ENCODE data around the gene DNM3.

The DNM3 gene

DNA sequence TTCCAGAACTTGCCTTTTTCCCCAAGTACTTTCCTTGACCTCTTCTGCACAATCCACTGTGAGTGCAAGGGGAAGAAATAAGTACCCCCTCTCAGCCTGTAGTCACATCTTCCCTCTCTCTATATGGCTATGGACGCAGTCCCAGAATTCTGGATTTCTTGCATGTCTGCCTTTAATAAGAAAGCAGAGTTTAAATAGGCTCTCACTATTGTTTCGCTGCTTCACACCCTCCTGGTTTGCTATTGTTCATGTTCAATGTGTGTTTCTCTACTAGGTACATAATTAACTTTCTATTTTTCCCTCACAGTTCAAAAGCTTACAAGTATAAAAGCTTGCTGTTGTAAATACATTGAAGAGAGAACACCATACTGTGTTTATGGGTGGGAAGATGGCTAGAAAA is 397.7 kb downstream of the DNM3 start:
- no peak for DNase-seq (ENCODE audit: low spot score)

DNA sequence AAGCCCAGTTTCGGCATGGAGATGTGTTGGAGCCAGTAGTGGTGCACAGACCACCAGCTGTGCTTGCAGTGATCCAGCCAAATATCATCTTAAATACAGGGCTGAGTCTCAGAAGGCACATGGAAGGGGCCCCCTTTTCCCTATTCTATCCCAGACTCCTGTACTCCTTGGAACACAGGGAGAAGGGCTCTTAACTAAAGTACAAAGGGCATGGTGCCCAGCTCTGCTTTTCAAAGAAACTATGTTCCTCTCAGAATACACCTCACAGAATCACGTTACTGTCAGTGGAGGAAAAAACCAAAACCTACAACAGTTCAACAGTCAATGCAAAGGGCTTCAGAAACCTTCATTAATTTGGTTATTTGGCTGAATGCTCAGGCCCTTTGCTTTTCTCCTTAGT is 398.6 kb downstream of the DNM3 start:
- no peak for DNase-seq (ENCODE audit: low spot score)

DNA sequence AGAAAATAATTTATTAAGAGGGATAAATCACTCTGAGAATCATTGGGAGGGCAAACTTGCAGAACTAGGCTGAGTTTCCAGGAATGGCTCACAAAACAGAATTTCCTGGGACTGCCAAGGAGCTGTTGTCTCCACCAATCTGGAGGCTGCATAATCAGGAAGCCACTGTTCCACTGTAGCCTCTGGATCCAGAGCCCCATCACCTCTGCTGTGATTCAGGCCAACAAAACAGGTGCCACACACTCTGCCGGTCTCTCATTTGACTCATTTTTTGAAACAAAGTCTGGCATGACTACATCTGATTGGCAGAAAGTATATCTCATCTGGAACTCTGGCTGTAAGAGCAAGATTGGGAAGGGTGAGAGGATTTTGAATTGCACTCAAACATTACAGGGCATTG is 400.2 kb downstream of the DNM3 start:
- DNase-seq (ENCODE audit: low spot score), result no peak

DNA sequence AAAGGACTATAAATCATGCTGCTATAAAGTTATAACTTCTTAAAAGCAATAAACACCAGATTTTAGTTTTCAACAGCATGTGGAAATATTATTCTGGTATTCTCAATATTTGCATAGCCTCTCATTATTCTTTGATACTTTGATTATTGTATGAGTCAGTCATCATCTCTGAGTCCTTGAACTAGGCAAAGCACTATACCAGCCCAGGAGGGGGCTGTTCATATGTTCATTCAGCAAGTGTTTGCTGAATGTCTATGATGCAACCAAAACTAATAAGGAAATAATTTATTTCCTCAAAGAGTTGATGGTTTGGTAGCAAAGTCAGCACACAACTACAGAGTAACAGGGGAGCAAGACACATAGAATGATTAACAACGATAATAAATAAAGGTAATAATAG is 403.6 kb downstream of the DNM3 start:
- no peak for DNase-seq (ENCODE audit: low spot score)

DNA sequence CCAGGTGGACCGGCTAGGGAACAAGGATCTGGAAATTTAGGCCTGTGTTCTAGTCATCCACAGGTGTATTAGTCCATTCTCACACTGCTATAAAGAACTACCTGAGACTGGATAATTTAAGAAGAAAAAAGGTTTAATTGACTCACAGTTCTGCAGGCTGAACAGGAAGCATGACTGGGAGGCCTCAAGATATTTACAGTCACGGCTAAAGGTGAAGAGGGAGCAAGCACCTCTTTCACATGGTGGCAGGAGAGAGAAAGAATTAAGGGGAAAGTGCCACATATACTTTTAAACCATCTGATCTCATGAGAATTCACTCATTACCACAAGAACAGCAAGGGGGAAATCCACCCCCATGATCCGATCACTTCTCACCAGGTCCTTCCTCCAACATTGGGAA is 404.5 kb downstream of the DNM3 start:
- no peak for DNase-seq (ENCODE audit: low spot score)

DNA sequence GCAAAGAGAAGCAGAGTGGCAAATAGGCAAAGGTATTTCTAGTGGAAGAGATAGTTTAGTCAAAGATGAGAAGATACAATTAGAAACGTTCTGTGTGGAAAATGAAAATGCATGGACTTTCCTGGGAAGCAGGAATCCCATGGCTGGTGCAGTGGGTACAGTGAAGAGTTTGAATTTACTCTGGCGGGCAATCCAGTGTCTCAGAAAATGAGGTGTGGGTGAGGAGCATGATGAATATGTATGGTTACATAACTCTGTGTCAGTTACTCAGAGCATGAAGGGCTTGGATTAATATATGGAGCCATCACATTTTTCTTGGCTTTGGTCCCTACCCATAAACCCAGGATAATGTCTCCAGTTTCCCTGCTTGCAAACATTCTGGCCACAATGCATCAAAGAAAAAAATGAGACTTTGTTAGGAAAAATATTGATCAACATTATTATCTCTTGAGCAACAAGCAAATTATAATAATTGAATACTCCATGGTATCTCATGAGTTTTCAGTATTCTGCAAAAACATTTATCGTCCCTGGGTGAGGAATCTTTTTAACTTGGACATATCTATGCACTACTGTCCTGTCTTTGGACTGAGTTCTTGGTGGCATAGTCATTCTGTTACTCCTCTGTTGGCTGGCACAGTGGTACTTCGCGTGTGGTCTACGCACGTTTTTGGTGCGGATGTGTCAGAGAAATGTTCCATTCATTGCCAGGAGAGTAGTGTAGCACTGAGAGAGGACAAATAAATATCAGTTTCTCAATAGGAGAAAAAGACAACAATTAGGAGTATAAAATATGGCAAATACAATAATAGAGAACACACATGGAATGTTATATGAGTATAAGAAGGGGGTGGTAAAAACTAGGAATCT is 405.5 kb downstream of the DNM3 start:
- no peak for DNase-seq (ENCODE audit: low spot score)

DNA sequence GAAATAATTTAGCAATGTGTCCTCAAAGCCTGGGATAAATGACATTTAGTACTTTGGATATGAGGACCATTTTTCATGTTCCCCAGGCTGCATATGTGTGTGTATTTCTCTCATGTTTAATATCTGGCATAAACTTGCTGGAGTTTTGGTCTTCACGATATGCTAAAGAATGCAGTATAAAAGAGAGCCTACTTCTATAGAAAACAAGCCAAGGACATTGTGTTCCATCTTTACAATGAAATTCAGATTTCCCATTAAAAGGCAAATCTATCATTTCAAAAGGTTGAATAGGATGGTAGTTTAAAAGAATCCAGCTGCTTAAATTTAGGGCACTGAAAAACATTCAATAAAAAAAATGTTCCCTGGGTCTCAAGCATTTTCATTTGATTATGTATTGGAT is 410.2 kb downstream of the DNM3 start:
- no peak for DNase-seq (ENCODE audit: low spot score)

DNA sequence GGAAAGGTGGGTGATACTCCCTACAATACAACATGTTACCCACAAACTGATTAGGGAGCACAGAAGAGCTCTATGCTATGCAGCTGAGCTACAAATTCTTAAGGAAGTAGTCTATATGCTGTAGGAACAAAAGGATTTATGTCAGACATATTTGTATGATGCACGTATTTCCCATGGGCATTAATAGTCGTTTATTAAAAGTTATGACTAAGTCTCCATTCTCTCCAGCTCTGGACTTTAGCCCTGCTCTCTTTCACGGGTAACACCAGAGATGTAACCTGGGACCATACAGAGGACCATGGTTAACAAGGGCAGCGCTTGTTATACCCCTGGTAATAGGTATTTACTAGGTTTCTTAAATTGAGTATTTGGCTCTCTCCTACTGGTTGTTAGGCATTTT is 411.0 kb downstream of the DNM3 start:
- DNase-seq (ENCODE audit: low spot score), result no peak

DNA sequence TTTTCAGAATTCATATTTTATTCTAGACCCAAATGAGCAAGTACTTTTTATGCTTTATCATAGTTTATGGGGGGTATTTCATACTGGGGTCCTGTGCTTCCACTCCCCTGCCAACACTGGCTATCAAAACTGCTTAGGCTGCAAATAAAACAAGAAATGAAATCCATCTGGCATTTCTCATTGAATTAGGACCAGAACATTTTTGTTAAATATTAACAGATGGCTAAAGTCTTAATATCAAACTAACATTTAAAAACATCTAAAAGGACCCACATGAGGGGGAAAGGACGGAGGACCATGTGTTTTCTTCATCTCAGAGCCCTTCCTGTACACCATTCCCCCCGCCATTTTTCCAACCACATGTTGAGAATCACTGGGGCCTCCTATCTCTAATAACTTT is 411.7 kb downstream of the DNM3 start:
- DNase-seq (ENCODE audit: low spot score), result no peak

DNA sequence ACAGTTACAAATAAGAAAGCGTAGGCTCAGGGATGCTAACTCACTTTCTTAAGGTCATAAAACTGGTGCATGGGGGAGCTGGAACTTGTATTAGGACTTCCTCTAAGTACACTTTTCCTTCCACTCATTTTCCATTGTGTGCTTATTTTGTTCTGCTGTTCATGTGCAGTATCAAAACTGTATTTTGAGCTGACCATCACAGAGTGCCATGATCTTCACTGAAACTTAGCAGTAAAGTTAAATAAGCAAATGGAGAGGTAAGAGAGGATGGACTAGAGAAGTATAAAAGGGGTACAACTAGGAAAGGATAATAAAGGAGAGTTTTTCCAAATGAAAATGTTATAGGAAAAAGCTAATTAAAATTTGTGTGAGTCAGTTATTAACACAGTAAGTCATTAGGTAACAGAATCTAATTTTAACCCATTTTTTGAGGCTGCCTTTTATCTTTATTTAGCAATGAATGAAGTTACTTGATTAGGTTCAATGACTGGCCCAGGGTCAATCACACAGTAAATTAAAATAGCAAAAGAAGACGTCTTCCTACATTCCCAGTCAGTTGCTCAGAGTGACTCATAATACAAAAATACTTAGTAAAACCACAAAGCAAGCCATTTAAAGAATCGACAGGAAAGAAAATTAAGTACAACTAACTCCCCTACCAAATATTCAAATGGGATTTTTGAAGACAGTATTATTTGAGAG is 413.4 kb downstream of the DNM3 start:
- DNase-seq (ENCODE audit: low spot score), result peak; percentile 81

DNA sequence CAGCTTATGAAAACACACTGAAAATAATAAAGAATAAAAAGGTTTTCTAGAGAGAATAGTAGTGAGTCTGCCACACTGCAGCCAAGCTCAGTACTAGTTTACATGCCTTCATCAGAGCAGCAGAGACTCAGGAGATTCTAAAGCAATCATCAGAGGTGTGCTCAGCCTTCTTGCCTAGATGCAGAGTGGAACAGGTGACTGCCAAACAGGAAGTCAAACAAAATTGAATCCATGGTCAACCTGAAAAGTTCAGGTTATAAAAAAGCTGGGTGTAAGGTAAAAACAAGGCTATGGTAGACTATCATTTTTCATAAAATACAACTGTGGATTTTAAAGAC is 413.9 kb downstream of the DNM3 start:
- DNase-seq (ENCODE audit: low spot score), result no peak

DNA sequence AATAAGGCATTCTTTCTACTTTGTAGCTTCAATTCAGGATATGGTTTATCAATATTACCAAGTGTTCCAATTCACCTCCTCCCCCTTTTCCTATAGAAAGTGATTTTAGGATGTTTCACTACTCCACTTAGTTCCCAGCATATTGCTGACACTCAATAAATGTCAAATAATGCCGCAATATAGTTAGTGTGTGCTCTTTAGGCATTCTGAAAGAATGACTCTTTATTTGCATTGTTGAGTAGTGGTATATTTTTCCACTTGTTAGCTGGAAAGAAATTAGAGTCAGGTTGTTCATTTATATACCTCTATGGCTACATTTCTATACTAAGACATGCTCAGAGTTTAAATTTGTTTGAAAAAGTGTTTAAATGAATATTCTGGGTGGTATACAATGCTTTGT is 424.6 kb downstream of the DNM3 start:
- no peak for DNase-seq (ENCODE audit: low spot score)

DNA sequence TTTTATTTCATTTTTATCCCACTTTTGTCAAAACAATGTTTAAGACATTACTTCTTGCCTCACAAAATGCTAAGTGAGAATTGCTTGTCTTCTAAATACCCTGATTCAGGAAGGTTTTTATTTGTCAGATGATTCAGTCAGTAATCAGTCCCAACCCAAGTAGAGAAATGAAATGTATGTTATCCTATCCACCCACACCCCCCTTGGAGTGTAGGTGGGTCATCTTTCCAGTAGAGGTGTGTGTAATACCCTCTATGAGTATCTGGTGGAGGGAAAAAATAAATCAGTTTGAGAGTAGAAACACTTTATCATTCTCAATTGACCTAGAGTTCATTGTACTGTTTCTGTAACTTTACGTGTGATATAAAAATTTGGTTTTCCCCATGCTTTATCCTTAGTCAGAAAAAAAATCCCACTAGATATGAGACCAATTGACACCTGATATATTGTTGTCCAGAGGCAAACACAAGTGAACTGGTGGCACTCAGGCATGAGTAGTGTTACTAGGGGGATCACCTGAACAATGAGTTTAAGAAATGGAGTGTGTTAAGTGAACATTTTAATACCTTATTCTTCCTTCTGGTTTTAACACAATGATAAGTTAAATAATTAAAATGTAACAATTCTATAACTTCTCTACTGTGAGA is 425.4 kb downstream of the DNM3 start:
- no peak for DNase-seq (ENCODE audit: low spot score)

DNA sequence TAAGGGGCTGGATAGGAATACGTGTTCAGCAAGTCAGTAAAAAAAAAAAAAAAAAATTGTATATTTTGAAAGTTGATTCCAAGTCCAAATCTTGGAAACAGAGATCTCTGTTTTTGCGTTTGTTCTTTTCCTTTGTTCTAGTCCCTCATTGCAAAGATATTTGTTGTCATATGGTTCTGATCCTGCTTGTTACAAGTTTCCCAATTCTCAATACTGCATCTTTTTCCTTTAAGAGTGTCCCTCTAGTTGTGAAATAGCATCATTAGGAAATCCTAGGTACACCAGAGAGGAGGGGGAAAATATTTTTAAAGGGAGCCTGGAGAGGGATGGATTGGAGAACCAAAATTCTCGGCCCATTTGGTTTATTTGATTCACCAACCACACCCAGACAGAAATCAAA is 426.9 kb downstream of the DNM3 start:
- DNase-seq (ENCODE audit: low spot score), result no peak

DNA sequence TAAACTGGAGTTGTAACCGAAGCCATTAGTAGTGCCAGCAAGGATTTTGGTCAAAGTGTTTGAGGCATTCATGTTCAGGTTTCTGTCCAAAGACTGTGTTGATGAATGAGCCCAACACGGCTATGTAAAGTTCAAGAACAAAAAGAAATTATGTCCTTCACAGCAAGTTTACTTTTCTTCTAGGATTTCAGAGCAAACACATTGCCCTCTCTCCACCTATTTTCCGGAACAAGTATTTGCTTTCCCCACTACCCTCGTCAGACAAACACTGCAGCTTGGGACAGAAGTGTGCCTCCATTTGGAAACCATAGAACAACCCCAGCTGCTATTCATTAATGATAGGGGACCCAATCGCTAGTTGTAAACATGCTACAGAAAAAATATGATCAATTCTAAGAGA is 427.8 kb downstream of the DNM3 start:
- no peak for DNase-seq (ENCODE audit: low spot score)

DNA sequence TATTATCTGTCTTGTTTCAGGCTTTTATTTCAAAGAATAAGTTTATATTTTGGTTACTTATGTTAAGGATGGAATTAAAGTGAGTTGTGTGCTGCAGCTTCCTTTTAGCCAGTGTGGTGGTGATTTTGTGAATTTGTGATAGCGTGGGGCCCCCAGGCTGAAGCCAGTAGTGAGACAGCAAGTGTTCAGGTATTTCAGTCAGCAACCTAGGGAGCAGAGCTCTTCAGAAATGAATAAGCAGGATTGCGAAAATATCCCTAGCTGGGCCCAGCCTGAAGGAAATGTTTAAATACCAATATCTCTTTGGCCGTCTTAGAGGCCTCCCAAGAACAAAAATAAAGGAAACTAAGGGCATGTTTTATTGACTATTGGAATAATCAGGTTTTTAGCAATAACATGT is 428.3 kb downstream of the DNM3 start:
- no peak for DNase-seq (ENCODE audit: low spot score)

DNA sequence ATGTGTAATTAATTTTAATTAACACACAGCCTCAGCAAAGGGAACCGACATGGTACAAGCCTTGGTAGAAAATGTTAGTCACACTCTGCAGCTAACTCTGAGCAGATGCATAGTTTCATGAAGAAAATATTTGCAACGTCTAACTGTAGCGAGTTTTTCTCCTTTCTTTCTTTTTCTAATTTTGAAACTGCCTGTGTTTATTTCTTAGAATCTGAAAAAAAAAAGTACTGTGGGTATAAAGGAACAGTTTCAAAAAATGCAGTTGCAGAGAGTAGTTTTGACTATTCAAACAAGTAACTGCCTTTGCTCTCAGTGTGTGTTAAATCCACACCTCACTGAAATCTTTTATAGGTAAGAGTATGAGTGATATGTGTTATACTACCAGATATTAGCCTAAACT is 429.3 kb downstream of the DNM3 start:
- no peak for DNase-seq (ENCODE audit: low spot score)

DNA sequence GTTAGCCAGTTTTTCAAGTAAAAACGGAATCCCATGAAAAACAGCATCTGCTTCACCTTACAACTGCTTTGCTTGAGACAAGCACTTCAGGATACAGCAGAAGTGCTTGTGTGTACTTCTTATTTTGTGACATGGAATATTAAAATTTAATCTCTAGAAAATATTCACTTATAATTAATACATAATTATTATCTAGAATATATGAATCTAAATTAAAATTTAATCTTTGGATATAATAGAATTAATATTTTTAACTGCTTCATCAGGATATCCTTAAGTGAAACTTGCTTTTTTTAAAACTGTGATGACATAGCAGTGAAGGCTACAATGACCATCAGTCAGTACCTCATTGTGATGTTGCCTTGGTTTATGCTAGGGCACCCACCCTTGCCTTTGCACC is 430.8 kb downstream of the DNM3 start:
- DNase-seq (ENCODE audit: low spot score), result no peak

DNA sequence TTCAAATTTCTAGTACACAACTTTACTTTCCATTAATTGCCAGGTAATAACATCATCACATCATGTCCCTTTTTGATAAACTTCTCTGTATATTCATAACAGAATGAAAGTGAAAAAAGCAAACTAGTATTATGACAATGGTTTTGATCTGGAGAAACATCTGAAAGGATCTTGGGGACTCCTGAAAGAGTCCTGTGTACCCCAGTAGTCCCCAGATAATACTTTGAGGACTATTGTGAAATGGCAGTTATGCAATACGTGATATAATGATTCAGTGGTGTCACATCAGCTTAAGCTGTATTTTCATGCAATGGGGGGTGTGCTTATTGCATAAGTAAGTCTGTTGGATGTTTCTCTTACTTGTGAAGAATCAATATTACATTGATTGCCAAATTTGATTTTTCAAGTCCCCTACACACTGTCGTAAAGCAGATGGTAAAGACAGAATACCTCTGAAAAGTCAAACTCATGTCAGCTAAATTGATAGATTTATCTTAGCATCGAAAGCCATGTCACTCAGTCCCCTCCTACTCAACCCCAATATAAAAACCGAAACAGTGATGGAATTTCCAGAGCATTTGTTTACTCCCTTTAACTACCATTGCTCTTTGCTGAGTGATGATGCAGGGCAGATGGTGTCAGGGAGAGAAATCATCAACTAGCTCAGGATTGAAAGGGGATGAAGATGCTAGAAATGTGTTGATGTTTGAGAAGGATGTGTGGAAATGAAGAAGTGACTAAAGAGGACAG is 432.5 kb downstream of the DNM3 start:
- DNase-seq (ENCODE audit: low spot score), result no peak

DNA sequence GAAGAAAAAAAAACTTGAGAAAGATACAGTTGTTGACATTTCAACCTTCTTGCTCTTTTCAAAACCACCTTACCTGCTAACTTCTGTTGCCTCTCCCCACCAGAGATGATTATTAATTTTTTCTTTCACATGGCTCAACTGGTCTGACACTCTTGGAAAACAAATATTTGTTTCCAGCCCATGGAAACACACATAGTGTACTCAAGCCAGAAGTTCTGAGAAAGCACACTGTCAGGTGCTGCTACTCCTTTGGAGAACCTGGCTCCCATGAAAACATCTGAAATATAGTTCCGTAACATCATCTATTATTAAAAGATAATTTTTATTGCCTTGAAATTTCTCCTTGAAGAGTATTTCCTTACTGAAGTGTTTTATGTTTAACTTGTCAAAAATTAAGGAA is 434.2 kb downstream of the DNM3 start:
- DNase-seq (ENCODE audit: low spot score), result no peak

DNA sequence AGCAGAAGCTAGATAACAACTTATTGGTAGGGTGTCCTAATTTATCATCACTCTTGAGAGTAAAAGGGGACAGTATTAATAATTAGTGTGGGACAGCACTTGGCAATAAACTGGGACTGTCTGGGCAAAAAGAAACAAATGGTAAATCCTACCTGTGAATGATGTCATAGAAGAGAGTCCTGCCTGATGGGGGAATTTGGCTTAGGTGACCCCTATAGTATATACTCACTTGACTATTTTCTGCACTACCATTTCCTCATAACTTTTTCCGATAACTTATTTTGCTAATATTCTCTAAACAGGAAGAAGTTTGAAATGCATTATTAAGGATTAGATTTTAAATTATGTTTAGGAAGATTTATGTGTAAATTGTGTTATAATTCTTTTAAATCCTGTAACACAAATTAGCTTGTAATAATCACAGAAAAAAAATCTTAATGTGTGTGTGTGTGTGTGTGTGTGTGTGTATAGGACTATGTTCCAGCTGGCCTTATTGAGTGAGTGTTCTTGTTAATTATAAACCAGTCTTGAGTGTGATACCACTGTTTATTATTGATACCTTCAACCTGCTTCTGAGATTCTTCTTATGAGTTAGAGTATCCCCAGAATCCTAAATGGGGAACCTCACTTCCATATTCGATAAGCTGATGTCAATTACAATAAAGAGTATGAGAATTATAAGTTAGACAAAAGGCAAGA is 435.0 kb downstream of the DNM3 start:
- no peak for DNase-seq (ENCODE audit: low spot score)

DNA sequence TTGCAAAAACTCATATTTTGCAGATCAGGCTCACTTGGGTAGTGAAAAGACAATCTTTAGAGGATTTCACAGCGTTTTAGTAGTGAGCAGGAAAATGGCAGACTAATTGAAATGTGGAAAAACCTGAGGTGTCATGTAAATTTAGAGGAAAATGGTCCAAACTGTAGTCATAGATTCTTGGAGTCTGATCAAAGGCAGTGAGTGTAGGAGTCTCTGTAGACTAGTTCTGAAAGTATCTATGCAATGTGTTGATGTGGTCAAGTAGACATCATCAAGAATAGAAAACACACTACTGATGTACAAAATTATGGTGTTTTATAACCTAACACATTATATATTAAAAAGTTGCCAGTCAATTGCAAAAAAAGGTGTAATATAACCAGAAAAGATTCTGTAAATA is 436.0 kb downstream of the DNM3 start:
- DNase-seq (ENCODE audit: low spot score), result no peak

All from COLO829 (cell line).